Stimulated activated CD4-positive, alpha-beta T cell treated with anti-CD3 and anti-CD28 coated beads, Interleukin-1b, Interleukin-23, amount 100 ng/mL, for 24 hours (primary cell): Measurements from ENCODE around the gene RHOA.
"Not testable (repeated sequence)": the region's sequence is repeated elsewhere in the genome, so short reads cannot be mapped to it uniquely, and the experiment has no call there.

ENCODE experiments used
- DNase-seq, 4 experiments: peaks; one replicate each; pipeline ENCODE4 v3.0.0-alpha.2; 2020; ENCODE audit warnings: low read depth in 4 of 4, low spot score in 1 of 4

The RHOA gene

GRCh38 chr3:49333091-49333490, 78.7 kb downstream of the RHOA start:
- DNase-seq = no peak

GRCh38 chr3:49329186-49329585, 82.6 kb downstream of the RHOA start:
- DNase-seq = no peak

GRCh38 chr3:49328350-49328749, 83.4 kb downstream of the RHOA start:
- not testable (repeated sequence) for DNase-seq

- DNase-seq = no peak
These were observed 84.3 kb downstream of the RHOA start for GRCh38 chr3:49327485-49327884.

- no peak for DNase-seq
These were observed 87.0 kb downstream of the RHOA start for GRCh38 chr3:49324768-49325167.

GRCh38 chr3:49316696-49317457, 94.9 kb downstream of the RHOA start:
- no peak for DNase-seq

- no peak for DNase-seq
These were observed 97.7 kb downstream of the RHOA start for GRCh38 chr3:49313896-49314688.

- DNase-seq = no peak
These were observed 100.5 kb downstream of the RHOA start for GRCh38 chr3:49311283-49311682.

GRCh38 chr3:49310677-49311076, 101.1 kb downstream of the RHOA start:
- DNase-seq = no peak
